K562 (cell line): Measurements from ENCODE around the gene CEACAM7. TPM values are rescaled to one million over a fixed set of nuclear protein-coding genes. Genes with fewer than 3 reads are reported as not detected.
A peak's percentile ranks its signal among the peaks of the same experiment; 100 is the strongest.

Experiments used
- ASH1L ChIP-seq: fragments of 450-650 bp; IDR thresholded peaks from 2 replicates; pipeline ENCODE4 v1.6.1; 2018; ENCODE audit warnings: borderline replicate concordance, mild to moderate bottlenecking, low read depth; ENCODE audit not compliant: partially characterized antibody
- ATF1 ChIP-seq, 2 experiments: fragments of 450-650 bp in 1 of 2; IDR thresholded peaks; 2 replicates each; pipeline ENCODE4 v1.6.1; 2016; ENCODE audit warnings: missing compliant biosample characterization in 1 of 2, missing genetic modification characterization in 1 of 2
- CTBP1 ChIP-seq: fragments of 450-650 bp; IDR thresholded peaks from 2 replicates; pipeline ENCODE4 v1.6.1; 2016; ENCODE audit warnings: borderline replicate concordance
- HLTF ChIP-seq: fragments of 450-650 bp; IDR thresholded peaks from 2 replicates; pipeline ENCODE4 v1.6.1; 2016
- KLF16 ChIP-seq: IDR thresholded peaks from 2 replicates; pipeline ENCODE4 v1.6.1; 2016; ENCODE audit warnings: antibody characterized with exemption
- MEF2D ChIP-seq: conservative IDR thresholded peaks from 2 replicates; pipeline ENCODE4 v1.6.1; 2016; ENCODE audit warnings: low read depth, missing genetic modification characterization, missing compliant biosample characterization
- MEIS2 ChIP-seq: fragments of 450-650 bp; IDR thresholded peaks from 2 replicates; pipeline ENCODE4 v1.6.1; 2014; ENCODE audit warnings: mild to moderate bottlenecking; ENCODE audit not compliant: partially characterized antibody
- polyA plus RNA-seq, 8 experiments: library from polyadenylated mRNA; depleted of rRNA in 4 of 8; stranded (reverse) in 5 of 8; unstranded in 3 of 8; fragments of >200 nt; fragmentation: Nextera tagmentation in 2 of 8; fragmentation: Illumina TruSeq in 1 of 8; extraction: Ambion mirVana in 2 of 8; extraction: Trizol in 1 of 8; gene quantifications; 2 replicates each; pipeline versions ENCODE4 v1.2.1 to v1.2.3, GENCODE V29; 2011 to 2014; ENCODE audit warnings: inconsistent platforms in 1 of 8, missing spikeins in 1 of 8
- total RNA-seq, 7 experiments: library from RNA; depleted of rRNA in 6 of 7; stranded (reverse); fragments of >200 nt in 6 of 7; fragmentation: Illumina TruSeq in 2 of 7; extraction: Trizol in 2 of 7; gene quantifications; 2 replicates each; pipeline versions ENCODE4 v1.2.1 to v1.2.3, GENCODE V29; 2011 to 2021; ENCODE audit warnings: low replicate concordance in 1 of 7
- TF ChIP-seq, protein P1 (sequence below), 2 experiments: fragments of 450-650 bp; IDR thresholded peaks; 2 replicates each; pipeline ENCODE4 v1.6.1; 2016; ENCODE audit warnings: mild to moderate bottlenecking in 2 of 2, borderline replicate concordance in 1 of 2, low read depth in 1 of 2, moderate library complexity in 1 of 2
- TF ChIP-seq, protein P2 (sequence below): fragments of 450-650 bp; IDR thresholded peaks from 2 replicates; pipeline ENCODE4 v1.6.1; 2016; ENCODE audit warnings: low read depth, mild to moderate bottlenecking, moderate library complexity
- TF ChIP-seq, protein P3 (sequence below): sonication (generic); formaldehyde crosslinking; IDR thresholded peaks from 2 replicates; pipeline ENCODE4 v1.8.0; 2022; ENCODE audit warnings: mild to moderate bottlenecking, missing genetic modification reagents
- TF ChIP-seq, protein P4 (sequence below): fragments of 250-450 bp; sonication (Bioruptor Pico); IDR thresholded peaks from 2 replicates; pipeline ENCODE4 v1.4.0; 2020; ENCODE audit warnings: mild to moderate bottlenecking, moderate library complexity
- TF ChIP-seq, protein P5 (sequence below): IDR thresholded peaks from 2 replicates; pipeline ENCODE4 v1.6.1; 2012; ENCODE audit warnings: low read depth, low read length, improper control_type of control experiment, borderline replicate concordance

Gene CEACAM7
- total and polyA plus RNA-seq, 9 of the 15 experiments (the other 6 are each of a cell fraction or from before 2014, with no cell fraction given) = not detected

DNA sequence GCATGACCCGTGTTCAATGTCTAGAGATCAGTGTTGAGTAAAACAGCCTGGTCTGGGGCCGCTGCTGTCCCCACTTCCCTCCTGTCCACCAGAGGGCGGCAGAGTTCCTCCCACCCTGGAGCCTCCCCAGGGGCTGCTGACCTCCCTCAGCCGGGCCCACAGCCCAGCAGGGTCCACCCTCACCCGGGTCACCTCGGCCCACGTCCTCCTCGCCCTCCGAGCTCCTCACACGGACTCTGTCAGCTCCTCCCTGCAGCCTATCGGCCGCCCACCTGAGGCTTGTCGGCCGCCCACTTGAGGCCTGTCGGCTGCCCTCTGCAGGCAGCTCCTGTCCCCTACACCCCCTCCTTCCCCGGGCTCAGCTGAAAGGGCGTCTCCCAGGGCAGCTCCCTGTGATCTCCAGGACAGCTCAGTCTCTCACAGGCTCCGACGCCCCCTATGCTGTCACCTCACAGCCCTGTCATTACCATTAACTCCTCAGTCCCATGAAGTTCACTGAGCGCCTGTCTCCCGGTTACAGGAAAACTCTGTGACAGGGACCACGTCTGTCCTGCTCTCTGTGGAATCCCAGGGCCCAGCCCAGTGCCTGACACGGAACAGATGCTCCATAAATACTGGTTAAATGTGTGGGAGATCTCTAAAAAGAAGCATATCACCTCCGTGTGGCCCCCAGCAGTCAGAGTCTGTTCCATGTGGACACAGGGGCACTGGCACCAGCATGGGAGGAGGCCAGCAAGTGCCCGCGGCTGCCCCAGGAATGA lies 18.9 kb upstream of the CEACAM7 start (continued):
- TF ChIP-seq, protein P1, sequence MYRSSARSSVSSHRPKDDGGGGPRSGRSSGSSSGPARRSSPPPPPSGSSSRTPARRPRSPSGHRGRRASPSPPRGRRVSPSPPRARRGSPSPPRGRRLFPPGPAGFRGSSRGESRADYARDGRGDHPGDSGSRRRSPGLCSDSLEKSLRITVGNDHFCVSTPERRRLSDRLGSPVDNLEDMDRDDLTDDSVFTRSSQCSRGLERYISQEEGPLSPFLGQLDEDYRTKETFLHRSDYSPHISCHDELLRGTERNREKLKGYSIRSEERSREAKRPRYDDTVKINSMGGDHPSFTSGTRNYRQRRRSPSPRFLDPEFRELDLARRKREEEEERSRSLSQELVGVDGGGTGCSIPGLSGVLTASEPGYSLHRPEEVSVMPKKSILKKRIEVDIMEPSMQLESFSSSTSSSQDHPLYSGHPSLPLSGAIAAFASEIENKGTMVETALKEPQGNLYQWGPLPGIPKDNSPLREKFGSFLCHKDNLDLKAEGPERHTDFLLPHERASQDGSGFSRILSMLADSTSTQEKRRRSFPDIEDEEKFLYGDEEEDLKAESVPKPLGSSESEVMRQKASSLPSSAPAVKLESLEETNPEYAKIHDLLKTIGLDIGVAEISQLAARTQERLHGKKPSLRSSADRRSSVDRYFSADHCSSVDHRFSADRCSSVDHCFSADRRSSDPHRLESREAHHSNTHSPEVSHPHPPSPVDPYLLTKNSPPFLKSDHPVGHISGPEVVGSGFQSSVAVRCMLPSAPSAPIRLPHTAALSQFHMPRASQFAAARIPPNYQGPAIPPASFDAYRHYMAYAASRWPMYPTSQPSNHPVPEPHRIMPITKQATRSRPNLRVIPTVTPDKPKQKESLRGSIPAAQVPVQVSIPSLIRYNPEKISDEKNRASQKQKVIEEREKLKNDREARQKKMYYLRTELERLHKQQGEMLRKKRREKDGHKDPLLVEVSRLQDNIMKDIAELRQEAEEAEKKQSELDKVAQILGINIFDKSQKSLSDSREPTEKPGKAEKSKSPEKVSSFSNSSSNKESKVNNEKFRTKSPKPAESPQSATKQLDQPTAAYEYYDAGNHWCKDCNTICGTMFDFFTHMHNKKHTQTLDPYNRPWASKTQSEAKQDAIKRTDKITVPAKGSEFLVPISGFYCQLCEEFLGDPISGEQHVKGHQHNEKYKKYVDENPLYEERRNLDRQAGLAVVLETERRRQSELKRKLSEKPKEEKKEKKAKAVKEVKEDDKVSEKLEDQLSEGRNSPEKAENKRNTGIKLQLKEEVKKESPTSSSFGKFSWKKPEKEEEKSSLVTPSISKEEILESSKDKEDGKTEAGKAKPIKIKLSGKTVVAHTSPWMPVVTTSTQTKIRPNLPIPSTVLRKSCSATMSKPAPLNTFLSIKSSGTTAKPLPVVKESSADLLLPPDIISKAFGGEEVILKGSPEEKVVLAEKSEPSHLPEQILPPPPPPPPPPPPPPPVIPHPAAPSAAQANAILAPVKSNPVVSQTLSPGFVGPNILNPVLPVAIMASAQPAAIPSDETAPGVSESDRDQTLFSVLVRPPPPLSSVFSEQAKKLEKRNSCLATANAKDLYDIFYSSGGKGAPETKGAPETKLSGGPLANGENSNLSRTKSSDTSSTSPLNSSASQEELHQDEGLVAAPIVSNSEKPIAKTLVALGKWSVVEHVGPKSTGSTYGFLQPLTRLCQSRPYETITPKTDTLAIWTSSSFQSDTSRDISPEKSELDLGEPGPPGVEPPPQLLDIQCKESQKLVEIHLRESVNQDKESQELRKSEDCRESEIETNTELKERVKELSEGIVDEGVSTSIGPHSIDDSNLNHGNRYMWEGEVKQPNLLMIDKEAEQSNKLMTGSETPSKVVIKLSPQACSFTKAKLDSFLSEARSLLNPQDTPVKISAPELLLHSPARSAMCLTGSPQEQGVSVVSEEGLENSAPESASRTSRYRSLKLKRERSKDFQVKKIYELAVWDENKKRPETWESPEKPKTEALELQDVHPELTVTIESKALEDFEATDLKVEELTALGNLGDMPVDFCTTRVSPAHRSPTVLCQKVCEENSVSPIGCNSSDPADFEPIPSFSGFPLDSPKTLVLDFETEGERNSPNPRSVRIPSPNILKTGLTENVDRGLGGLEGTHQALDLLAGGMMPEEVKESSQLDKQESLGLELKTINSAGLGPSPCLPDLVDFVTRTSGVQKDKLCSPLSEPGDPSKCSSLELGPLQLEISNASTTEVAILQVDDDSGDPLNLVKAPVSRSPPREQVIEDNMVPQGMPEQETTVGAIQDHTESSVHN (IDR thresholded peaks at IDR 0.05; ENCODE audit: borderline replicate concordance in 1 of 2, low read depth in 1 of 2) = no peak
- TF ChIP-seq MEF2D (tag) = no peak
- TF ChIP-seq, protein P2, sequence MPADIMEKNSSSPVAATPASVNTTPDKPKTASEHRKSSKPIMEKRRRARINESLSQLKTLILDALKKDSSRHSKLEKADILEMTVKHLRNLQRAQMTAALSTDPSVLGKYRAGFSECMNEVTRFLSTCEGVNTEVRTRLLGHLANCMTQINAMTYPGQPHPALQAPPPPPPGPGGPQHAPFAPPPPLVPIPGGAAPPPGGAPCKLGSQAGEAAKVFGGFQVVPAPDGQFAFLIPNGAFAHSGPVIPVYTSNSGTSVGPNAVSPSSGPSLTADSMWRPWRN = no peak
- peak; percentile 93 for TF ChIP-seq HLTF
- peak; percentile 74; the same call in 1 of the 2 replicates for TF ChIP-seq CTBP1
- no peak for TF ChIP-seq ASH1L
- TF ChIP-seq, protein P3, sequence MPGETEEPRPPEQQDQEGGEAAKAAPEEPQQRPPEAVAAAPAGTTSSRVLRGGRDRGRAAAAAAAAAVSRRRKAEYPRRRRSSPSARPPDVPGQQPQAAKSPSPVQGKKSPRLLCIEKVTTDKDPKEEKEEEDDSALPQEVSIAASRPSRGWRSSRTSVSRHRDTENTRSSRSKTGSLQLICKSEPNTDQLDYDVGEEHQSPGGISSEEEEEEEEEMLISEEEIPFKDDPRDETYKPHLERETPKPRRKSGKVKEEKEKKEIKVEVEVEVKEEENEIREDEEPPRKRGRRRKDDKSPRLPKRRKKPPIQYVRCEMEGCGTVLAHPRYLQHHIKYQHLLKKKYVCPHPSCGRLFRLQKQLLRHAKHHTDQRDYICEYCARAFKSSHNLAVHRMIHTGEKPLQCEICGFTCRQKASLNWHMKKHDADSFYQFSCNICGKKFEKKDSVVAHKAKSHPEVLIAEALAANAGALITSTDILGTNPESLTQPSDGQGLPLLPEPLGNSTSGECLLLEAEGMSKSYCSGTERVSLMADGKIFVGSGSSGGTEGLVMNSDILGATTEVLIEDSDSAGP = no peak
- no peak for TF ChIP-seq ATF1 (CRISPR knock-in tag; IDR thresholded peaks at IDR 0.05)
- 0 out of 2 replicates have a peak, but pooled peaks have one; percentile 31 for TF ChIP-seq ATF1 (tag; IDR thresholded peaks at IDR 0.05)
- TF ChIP-seq KLF16 = peak; percentile 60; the same call in 1 of the 2 replicates
- TF ChIP-seq, protein P4, sequence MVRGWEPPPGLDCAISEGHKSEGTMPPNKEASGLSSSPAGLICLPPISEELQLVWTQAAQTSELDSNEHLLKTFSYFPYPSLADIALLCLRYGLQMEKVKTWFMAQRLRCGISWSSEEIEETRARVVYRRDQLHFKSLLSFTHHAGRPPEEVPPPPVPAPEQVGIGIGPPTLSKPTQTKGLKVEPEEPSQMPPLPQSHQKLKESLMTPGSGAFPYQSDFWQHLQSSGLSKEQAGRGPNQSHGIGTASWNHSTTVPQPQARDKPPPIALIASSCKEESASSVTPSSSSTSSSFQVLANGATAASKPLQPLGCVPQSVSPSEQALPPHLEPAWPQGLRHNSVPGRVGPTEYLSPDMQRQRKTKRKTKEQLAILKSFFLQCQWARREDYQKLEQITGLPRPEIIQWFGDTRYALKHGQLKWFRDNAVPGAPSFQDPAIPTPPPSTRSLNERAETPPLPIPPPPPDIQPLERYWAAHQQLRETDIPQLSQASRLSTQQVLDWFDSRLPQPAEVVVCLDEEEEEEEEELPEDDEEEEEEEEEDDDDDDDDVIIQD (CRISPR knock-in tag) = no peak
- TF ChIP-seq MEIS2 = no peak
- TF ChIP-seq, protein P5, sequence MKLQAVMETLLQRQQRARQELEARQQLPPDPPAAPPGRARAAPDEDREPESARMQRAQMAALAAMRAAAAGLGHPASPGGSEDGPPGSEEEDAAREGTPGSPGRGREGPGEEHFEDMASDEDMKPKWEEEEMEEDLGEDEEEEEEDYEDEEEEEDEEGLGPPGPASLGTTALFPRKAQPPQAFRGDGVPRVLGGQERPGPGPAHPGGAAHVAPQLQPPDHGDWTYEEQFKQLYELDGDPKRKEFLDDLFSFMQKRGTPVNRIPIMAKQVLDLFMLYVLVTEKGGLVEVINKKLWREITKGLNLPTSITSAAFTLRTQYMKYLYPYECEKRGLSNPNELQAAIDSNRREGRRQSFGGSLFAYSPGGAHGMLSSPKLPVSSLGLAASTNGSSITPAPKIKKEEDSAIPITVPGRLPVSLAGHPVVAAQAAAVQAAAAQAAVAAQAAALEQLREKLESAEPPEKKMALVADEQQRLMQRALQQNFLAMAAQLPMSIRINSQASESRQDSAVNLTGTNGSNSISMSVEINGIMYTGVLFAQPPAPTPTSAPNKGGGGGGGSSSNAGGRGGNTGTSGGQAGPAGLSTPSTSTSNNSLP = no peak
